ENCODE data around the gene KDM3B. TPM values are rescaled to one million over a fixed set of nuclear protein-coding genes. Genes with fewer than 3 reads are reported as not detected.

Gene KDM3B
- total and polyA plus RNA-seq, 9 of the 15 experiments (the other 6 are each of a cell fraction or from before 2014, with no cell fraction given) = 13.8 to 62.8 (median 41.9) TPM

GRCh38 chr5:138470322-138471051, 118.0 kb downstream of the KDM3B start (continued):
- no peak for TF ChIP-seq KLF1 (tag; IDR thresholded peaks at IDR 0.05)
- no peak for TF ChIP-seq SMAD3 (CRISPR knock-in tag; conservative IDR thresholded peaks at IDR 0.05)
- TF ChIP-seq ZNF436 (CRISPR knock-in tag; IDR thresholded peaks at IDR 0.05) = no peak
- TF ChIP-seq THAP12 (CRISPR knock-in tag; IDR thresholded peaks at IDR 0.05) = no peak
- TF ChIP-seq ZNF551 (CRISPR knock-in tag; IDR thresholded peaks at IDR 0.05) = no peak
- no peak for TF ChIP-seq ZBTB43 (CRISPR knock-in tag; IDR thresholded peaks at IDR 0.05)
- no peak for TF ChIP-seq CREB5 (CRISPR knock-in tag; IDR thresholded peaks at IDR 0.05)
- TF ChIP-seq TEAD4 (IDR thresholded peaks at IDR 0.05; ENCODE audit: low read length) = no peak
- no peak for TF ChIP-seq TEAD4 (CRISPR knock-in tag; IDR thresholded peaks at IDR 0.05; ENCODE audit: borderline replicate concordance)
- TF ChIP-seq ZHX1 (conservative IDR thresholded peaks at IDR 0.05; ENCODE audit: low read length) = no peak
- no peak for TF ChIP-seq E2F1 (CRISPR knock-in tag; IDR thresholded peaks at IDR 0.05)
- TF ChIP-seq ZNF518B (CRISPR knock-in tag; IDR thresholded peaks at IDR 0.05) = no peak
